HFF-Myc (cell line): Measurements from ENCODE around the gene ANO5.

Source experiments
- DNase-seq: peaks from one replicate; pipeline ENCODE4 v3.0.0-alpha.2; 2011; ENCODE audit warnings: low read depth; ENCODE audit errors: extremely low read depth
- H3K4me3 ChIP-seq: replicated peaks from 2 replicates; pipeline ENCODE4 v1.5.1; 2011; ENCODE audit warnings: low read depth, mild to moderate bottlenecking, control low read depth, low read length
- TF ChIP-seq, protein P1 (sequence below): IDR thresholded peaks from 2 replicates; pipeline ENCODE4 v1.5.1; 2012; ENCODE audit warnings: mild to moderate bottlenecking, low read depth, low read length, control low read depth; ENCODE audit errors: missing control alignments

Gene ANO5

DNA sequence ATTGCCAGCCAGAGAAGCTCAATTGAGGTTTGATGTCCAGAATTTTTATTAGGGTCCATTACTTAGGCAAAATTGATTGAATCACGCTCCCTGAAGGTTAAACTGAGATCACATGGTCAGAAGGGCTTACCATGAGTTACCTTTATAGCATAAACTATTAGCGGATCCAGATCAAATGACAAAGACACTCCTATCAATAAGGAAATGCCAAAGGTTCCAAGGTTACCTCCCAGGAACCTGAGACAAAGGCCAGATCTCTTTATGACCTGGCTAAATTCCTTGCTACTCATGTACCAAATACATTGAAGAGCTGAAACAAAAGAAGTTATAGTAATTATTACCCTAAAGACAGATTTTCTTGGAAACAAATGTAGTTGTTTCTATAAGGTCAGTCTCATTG, 27.8 kb upstream of the ANO5 start:
- no peak overlapping the region for H3K4me3 ChIP-seq
- TF ChIP-seq, protein P1, sequence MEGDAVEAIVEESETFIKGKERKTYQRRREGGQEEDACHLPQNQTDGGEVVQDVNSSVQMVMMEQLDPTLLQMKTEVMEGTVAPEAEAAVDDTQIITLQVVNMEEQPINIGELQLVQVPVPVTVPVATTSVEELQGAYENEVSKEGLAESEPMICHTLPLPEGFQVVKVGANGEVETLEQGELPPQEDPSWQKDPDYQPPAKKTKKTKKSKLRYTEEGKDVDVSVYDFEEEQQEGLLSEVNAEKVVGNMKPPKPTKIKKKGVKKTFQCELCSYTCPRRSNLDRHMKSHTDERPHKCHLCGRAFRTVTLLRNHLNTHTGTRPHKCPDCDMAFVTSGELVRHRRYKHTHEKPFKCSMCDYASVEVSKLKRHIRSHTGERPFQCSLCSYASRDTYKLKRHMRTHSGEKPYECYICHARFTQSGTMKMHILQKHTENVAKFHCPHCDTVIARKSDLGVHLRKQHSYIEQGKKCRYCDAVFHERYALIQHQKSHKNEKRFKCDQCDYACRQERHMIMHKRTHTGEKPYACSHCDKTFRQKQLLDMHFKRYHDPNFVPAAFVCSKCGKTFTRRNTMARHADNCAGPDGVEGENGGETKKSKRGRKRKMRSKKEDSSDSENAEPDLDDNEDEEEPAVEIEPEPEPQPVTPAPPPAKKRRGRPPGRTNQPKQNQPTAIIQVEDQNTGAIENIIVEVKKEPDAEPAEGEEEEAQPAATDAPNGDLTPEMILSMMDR, result no peak
- no peak for DNase-seq

DNA sequence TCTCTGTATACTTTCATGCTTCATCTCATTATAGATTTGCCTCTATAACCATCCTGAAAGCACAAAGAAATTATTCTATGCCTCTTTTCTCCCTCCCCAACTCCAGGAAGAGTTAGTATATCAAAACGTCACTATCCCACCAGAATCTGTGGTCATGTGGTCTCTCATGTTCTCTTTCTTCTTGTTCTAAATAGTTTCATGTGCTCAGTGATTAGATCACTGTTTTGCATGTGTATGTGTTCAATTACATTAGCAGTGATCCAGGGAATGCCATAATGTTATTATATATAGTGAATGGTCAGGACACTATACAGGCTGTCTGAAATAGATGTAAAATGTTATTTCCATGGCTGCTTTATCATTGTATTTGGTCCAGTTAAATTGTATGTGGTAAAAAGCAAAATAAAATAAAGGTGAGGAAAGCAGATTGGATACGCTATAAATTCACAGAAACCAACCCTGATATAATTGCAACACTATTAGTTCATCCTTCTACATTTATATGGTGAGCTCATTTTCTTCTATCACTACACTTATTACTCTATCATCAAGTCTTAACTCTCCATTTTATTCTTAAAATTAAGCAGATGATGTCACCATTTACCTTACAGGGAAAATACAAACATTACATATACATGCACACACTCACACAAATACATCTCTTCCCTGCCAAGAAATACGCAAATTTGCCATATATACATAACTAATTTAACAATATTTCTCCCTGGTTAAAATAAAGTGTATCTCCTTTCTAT, 26.9 kb upstream of the ANO5 start:
- TF ChIP-seq, protein P1, result no peak
- no peak overlapping the region for H3K4me3 ChIP-seq
- no peak for DNase-seq

DNA sequence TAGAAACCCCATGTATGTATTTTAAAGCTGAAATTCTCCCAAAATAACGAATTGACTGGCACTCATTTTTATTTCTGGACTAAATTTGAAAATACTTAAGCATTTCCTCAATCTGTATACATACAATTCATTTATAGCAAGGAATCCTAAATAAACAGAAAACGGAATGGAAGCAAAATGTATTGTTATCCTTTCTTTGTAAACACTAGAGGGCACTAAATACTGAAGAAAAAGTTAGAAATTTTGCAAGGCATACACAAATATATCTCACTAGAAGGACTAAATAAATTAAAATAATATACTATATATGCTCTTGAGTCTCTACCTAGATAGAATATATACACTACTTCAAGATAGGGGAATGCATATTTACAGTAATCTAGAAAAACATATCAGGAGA, 23.1 kb upstream of the ANO5 start:
- no peak overlapping the region for H3K4me3 ChIP-seq
- TF ChIP-seq, protein P1, result no peak
- no peak for DNase-seq

DNA sequence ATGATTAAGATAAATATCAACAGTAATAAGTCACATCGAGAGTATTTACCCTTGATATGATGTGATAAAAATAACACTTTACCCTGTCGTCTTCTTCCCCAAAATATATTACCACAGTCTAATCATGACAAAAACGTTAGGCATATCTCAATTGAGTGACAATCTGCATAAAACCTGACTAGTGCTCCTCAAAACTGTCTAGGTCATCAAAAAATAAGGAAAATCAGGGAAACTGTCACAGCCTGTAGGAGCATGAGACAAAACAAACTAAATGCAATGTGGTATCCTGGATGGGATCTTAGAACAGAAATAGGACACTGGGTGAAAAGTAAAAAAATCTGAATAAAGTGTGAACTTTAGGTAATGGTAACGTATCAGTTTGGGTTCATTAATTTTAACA, 19.4 kb upstream of the ANO5 start:
- TF ChIP-seq, protein P1, result no peak
- H3K4me3 ChIP-seq, result no peak overlapping the region
- no peak for DNase-seq

DNA sequence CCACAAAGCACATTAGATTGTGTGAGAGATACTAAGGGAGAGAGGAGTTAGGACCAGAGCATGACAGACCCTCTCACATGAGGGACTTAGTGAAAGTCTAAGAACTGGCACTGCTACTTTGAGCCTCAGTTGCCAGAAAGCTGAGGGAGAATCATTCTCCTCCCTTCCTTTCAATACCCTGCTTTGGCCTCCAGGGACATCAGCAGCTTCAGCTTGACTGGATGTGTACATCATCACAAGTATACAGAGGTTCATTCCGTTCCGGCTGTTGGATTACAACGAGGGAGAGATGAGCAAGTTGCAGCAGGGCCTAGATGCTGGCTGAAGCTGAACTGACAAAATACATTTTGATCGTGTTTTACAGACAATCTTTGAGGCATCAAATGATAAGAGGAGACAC, 15.7 kb upstream of the ANO5 start:
- DNase-seq, result no peak
- TF ChIP-seq, protein P1, result no peak
- no peak overlapping the region for H3K4me3 ChIP-seq

DNA sequence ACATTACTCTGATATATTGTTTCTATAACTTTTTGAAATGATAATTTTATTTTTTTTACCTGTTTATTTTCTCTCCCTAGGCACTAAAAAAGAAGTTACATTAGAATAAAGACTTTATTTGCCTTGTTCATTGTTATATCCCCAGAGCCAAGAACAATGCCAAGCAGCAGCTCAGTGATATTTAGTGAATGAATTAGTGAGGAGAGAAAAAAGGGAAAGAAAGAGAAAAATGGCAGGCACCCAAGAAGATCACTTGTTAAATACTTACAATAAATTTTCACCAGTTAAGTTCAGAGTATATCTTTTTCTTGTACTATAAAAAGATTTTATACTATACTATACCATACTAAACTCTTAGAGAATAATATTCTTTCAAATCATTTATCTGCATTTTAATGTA, 13.3 kb upstream of the ANO5 start:
- no peak for DNase-seq
- TF ChIP-seq, protein P1, result no peak
- H3K4me3 ChIP-seq, result no peak overlapping the region

DNA sequence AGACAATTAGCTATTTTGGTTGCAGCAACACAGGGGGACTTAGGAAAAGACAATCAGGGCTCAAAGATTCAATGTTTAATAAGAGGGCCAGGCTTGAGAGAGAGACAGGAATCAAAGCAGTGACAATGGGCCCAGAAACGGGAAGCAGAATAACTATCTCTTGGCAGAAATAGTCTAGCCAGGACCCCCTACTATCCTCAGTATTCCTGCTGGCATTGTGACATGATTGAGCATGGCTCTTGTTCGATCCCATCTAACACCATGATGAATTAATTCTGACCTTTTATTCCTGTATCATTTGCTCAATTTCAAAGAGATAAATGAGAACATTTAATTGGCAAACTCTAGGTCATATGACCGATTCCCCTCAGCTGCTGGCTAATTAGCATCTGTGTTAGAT, 12.8 kb upstream of the ANO5 start:
- TF ChIP-seq, protein P1, result no peak
- no peak overlapping the region for H3K4me3 ChIP-seq
- no peak for DNase-seq
